Right atrium auricular region (tissue), 2 donors: ENCODE measurements around the gene STARD13. TPM values are rescaled to one million over a fixed set of nuclear protein-coding genes. Genes with fewer than 3 reads are reported as not detected.

ENCODE experiments used
- DNase-seq: peaks from one replicate; pipeline ENCODE4 v3.0.0-alpha.2; 2019; ENCODE audit warnings: low spot score
- H3K27ac ChIP-seq, 2 donors: fragments of 200-600 bp; sonication (generic); 1 replicate in 1 of 2; 2 replicates in 1 of 2; pipeline ENCODE4 v1.5.1; 2016 to 2019
- H3K27me3 ChIP-seq, 2 donors: fragments of 200-600 bp; sonication (generic); one replicate each; pipeline versions ENCODE4 v1.5.1 to v1.6.0; 2017 to 2019
- H3K36me3 ChIP-seq: fragments of 200-600 bp; sonication (generic); one replicate; pipeline ENCODE4 v1.5.1; 2016
- H3K4me1 ChIP-seq, 2 donors: fragments of 200-600 bp; sonication (generic); one replicate each; pipeline versions ENCODE4 v1.5.1 to v1.6.0; 2017 to 2019
- H3K4me3 ChIP-seq, 2 donors: fragments of 200-600 bp; sonication (generic); 1 replicate in 1 of 2; 2 replicates in 1 of 2; pipeline ENCODE4 v1.5.1; 2017 to 2019; ENCODE audit warnings: mild to moderate bottlenecking in 1 of 2, moderate library complexity in 1 of 2
- H3K9me3 ChIP-seq, 2 donors: fragments of 200-600 bp; sonication (generic); one replicate each; pipeline ENCODE4 v1.5.1; 2019
- CTCF ChIP-seq, 2 donors: fragments of 200-600 bp; sonication (generic); IDR thresholded peaks; one replicate each; pipeline ENCODE4 v1.5.1; 2019; ENCODE audit warnings: antibody characterized with exemption in 2 of 2
- total RNA-seq, 2 donors: library from RNA; depleted of rRNA; stranded (reverse); fragments of >200 nt; gene quantifications; one replicate each; pipeline ENCODE4 v1.1.0, GENCODE V29; 2016

Gene STARD13
- total RNA-seq, 2 donors from 2014 or later: 21.6 to 23.3 TPM

GRCh38 chr13:33289966-33290365 is 4.4 kb upstream of the STARD13 start:
- no peak for TF ChIP-seq CTCF (IDR thresholded peaks at IDR 0.05)
- Histone ChIP-seq H3K4me1 (peaks cover 0 to 25% of the 10 kb centered on the region in 2 donors), H3K27ac (peak overlapping the region in 1 of 2 donors; percentile 43), H3K36me3 (no peaks in the 10 kb centered on the region), H3K9me3 (no peaks in the 10 kb centered on the region), H3K27me3 (no peaks in the 10 kb centered on the region), H3K4me3 (no peak overlapping the region)
- DNase-seq: no peak

GRCh38 chr13:33287142-33287882 is 1.8 kb upstream of the STARD13 start:
- Histone ChIP-seq H3K4me1 (peaks cover 0 to 41% of the 10 kb centered on the region in 2 donors), H3K27ac (peak overlapping the region; percentile 92 to 98), H3K9me3 (no peaks in the 10 kb centered on the region), H3K27me3 (no peaks in the 10 kb centered on the region), H3K36me3 (no peaks in the 10 kb centered on the region), H3K4me3 (no peak overlapping the region)
- no peak for TF ChIP-seq CTCF (IDR thresholded peaks at IDR 0.05)
- no peak for DNase-seq

GRCh38 chr13:33286128-33286527 is 573 bp upstream of the STARD13 start:
- Histone ChIP-seq H3K27ac (peak overlapping the region; percentile 92 to 98), H3K9me3 (no peaks in the 10 kb centered on the region), H3K4me1 (peaks cover 0 to 43% of the 10 kb centered on the region in 2 donors), H3K36me3 (no peaks in the 10 kb centered on the region), H3K27me3 (no peaks in the 10 kb centered on the region), H3K4me3 (peak overlapping the region; percentile 21 to 62)
- TF ChIP-seq CTCF (IDR thresholded peaks at IDR 0.05): no peak
- DNase-seq: no peak

GRCh38 chr13:33284916-33285315 is 639 bp downstream of the STARD13 start:
- peak overlapping the region; percentile 92 to 98 for H3K27ac ChIP-seq
- H3K27me3 ChIP-seq: no peaks in the 10 kb centered on the region
- no peaks in the 10 kb centered on the region for H3K9me3 ChIP-seq
- H3K4me1 ChIP-seq: peaks cover 0 to 41% of the 10 kb centered on the region in 2 donors
- H3K4me3 ChIP-seq: peak overlapping the region; percentile 62 to 77
- no peak for TF ChIP-seq CTCF (IDR thresholded peaks at IDR 0.05)
- H3K36me3 ChIP-seq: no peaks in the 10 kb centered on the region
- no peak for DNase-seq

GRCh38 chr13:33284031-33284430 is 1.5 kb downstream of the STARD13 start:
- H3K9me3 ChIP-seq: no peaks in the 10 kb centered on the region
- no peak for TF ChIP-seq CTCF (IDR thresholded peaks at IDR 0.05)
- DNase-seq: no peak
- H3K27ac ChIP-seq: peak overlapping the region; percentile 92 to 98
- H3K4me1 ChIP-seq: peaks cover 0 to 48% of the 10 kb centered on the region in 2 donors
- H3K27me3 ChIP-seq: no peaks in the 10 kb centered on the region
- peak overlapping the region; percentile 62 to 77 for H3K4me3 ChIP-seq
- H3K36me3 ChIP-seq: no peaks in the 10 kb centered on the region
